GM18507 (cell line): ENCODE measurements around the gene TEX13B.

Experiments used
- DNase-seq: peaks from one replicate; pipeline ENCODE4 v3.0.0; 2011; ENCODE audit warnings: low read depth; ENCODE audit not compliant: insufficient read length; ENCODE audit errors: extremely low spot score
- FAIRE-seq: peaks from 2 replicates; lab custom pipeline; 2011; peaks lifted over from hg19 to GRCh38; lab: Jason Lieb, UNC

TEX13B gene, protein sequence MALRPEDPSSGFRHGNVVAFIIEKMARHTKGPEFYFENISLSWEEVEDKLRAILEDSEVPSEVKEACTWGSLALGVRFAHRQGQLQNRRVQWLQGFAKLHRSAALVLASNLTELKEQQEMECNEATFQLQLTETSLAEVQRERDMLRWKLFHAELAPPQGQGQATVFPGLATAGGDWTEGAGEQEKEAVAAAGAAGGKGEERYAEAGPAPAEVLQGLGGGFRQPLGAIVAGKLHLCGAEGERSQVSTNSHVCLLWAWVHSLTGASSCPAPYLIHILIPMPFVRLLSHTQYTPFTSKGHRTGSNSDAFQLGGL

GRCh38 chrX:107982356-107982755, at the start of gene TEX13B:
TEX13B (minus strand) TSS chrX:107982370; CDS start chrX:107982127, 243 bp downstream.
- FAIRE-seq (no peak), DNase-seq (no peak)

DNA sequence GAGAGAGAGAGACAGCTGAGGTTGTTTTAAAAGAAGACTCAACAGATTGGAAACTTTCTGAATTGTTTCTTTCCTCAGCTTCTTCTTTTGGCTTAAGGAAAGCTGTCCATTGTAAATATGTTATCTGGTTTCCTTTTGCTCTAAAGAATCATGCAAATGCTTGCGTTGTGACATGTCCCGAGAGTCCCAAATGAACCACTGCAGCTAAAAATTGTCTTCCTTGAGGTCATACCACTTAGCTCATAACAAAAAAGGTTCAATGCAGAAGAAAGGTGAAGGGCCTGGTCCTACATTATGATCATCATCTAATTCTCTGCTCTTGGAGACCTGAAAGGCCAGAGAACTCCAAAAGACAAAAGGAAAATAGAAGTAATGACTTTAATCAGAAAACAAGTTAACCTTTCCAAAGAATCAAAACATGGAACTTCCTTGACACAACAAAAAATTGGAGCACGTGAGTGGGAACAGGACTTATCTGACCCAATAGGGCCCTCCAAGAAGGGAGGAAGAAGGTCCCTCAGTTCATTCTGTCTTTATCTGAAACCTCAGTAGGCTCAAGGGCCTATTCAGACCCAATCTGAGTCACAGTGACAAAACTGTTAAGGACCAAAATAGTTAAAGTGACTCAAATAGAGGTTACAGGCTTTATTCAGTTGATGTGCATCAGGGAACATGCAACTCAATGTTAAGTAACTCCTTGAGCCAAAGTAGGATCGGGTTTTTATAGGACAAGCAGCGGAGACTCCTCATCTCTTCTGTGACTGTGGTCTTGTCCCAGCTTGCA, 48.0 kb upstream of the TEX13B start:
- DNase-seq, result no peak
- no peak for FAIRE-seq

DNA sequence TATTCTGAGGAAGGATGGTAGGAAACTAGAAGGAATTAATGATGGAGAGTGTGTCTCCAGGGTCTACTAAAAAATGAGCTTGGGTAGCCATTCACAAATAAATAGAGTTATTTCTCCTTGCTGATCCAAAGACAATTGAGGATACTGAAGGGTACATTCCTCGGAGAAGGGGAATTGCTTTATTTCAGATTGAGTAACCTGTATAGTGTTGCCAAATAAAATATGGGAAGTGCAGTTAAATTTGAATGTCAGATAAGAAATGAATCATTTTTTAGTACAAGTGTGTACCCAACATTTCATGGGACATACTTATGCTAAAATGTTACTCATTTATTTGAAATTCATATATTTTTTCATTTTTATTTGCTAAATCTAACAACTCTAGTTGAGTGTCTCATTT, 46.7 kb upstream of the TEX13B start:
- no peak for FAIRE-seq
- DNase-seq, result no peak

DNA sequence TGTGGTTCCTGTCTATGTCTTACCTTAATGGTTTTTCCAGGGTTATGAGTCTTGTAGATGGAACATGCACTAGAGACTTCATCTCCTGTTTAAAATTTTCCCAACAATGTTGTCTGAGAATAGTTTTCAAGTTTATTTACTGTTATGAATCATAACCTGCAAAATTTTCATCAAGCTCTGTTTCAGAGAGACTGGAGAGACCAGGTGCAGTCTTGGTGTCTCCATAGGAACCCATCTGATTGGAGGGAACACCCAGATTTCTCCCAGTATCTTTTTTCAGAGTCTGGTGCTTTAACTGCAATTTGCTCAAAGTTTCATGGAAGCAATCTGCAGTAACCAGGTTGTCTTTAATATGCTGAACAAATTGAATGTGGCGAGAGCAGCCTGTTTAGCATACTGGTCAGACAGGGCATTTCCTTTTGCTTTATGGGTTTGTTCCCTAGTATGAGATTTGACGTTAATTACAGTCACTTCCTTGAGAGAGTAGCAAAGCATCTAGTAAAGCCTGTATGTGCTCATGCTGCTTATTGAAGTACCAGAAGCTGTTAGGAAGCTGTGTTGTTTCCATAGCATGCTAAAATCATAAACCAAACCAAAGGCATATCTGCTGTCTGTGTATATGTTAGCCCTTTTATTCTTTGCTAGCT, 43.9 kb upstream of the TEX13B start:
- DNase-seq, result no peak
- peak; percentile 55 for FAIRE-seq

DNA sequence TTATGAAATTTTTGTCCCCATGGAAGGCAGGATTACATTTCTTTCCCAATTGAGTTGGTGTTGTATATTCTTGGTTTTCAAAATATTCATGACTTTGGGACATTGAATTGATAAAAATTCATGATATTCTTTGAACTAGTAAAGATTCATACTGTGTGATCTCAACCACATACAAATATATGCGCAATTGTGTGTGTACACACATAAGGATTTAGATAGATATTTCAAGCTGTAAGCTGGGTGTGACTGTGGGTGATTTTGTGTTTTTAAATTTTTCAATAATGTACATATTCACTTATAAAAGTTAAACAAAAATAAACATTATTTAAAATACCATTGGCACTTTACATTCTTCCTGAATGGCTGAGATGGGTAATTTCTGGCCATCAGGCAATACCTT, 43.2 kb upstream of the TEX13B start:
- DNase-seq (no peak), FAIRE-seq (no peak)

GRCh38 chrX:108022491-108023089, 40.4 kb upstream of the TEX13B start:
- no peak for DNase-seq
- no peak for FAIRE-seq

- FAIRE-seq, result peak; percentile 73
- no peak for DNase-seq
Observed at GRCh38 chrX:108020631-108021030, 38.5 kb upstream of the TEX13B start.

DNA sequence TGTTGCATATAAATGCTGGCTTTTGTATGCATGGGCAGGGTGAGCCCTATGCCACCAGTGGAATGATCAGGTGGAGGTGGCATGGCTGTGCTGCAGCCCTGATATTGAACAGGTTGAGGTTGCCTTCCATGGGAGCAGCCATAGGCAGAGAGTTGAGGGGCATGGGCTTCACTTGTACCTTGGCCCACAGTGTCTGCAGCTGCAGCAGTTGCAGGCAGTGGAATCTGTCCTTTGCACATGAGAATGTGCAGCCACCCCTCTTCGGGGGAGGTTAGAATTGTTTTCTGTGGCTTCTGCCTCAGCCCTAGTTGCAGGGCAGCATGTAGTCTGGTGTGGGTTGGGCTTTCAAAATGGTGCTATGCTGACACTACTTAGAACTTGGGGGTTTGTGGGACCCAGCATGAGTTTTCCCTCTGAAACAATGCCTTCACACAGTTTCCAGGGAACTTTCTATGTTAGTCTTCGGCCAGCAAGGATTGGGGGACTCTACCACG, 37.3 kb upstream of the TEX13B start:
- DNase-seq, result no peak
- no peak for FAIRE-seq

DNA sequence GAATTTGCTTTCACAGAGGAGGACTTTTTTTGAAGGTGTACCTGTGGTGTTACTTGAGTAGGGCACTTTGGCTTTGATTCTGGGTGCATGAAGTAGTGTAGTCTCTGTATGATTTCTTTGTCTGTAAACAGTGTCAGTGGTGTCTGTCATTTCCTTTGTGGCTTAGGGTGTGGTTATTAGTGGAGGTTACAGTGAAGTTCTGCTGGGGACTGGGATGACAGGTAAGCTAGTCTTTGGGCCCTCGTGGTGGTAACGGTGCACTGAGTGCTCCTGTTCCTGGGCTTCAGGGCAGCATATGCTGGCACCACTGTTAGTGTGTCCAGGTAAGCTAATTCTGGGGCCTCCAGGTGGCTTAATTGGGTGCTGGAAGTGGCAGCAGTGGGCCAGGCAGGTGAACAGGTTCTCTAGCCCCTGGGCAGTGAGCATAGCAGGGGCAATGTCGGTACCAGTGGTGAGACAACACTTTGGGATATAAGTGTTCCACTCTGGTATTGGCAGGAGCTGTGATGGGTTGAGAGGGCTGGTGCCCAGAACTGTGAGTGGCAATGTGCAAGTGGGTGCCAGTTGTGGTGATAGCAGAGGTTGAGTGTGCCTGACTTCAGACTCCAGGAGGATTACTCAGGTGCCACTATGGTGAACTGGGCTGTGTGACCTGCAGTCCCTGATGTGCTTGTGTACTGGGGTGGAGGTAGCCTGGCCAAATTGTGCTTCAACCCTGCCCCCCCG, 36.6 kb upstream of the TEX13B start:
- no peak for DNase-seq
- FAIRE-seq, result no peak

- DNase-seq (no peak), FAIRE-seq (peak; percentile 73)
Observed at GRCh38 chrX:108001218-108001814, 19.1 kb upstream of the TEX13B start.

- DNase-seq (no peak), FAIRE-seq (no peak)
Observed at GRCh38 chrX:108000751-108001150, 18.6 kb upstream of the TEX13B start.

GRCh38 chrX:107996124-107996523, 14.0 kb upstream of the TEX13B start:
- DNase-seq (no peak), FAIRE-seq (no peak)

DNA sequence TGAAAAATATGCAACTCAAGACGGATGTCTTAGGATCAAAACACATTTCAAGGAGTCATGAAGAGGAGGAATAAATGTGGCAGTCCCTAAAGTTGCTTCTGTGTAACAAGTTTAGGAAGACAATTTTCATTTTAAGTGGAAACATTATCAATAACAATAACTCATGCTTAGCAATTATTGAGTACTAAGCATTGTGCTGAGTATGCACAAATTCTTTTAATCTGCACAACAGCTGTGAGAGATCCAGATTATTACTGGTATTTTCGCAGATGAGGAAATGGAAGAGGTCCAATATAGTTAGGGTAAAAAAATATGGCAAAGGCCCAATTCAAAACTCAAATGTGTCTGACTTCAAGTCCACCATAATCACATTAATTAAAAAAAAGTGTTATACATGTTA, 2.9 kb upstream of the TEX13B start:
- FAIRE-seq, result no peak
- DNase-seq, result no peak

DNA sequence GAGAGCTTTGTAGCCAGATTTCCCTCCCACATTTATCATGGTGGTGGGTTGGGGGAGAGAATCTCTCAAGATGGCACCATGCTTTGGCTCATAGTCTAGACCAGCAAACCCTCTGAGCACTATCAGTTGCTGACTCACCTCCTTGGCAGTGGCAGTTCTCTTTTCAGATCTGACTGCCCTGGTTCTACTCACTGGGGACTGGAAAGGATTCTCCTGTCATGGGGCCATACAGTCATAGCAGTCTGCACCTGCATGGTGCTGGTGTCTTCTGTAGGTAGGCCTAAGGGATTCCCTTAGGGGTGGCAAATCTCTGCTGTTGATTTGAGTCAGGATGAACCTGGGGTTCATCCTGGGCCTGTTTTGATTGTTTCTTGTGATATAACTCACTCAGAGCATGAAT, 2.6 kb downstream of the TEX13B start:
- no peak for DNase-seq
- FAIRE-seq, result no peak

DNA sequence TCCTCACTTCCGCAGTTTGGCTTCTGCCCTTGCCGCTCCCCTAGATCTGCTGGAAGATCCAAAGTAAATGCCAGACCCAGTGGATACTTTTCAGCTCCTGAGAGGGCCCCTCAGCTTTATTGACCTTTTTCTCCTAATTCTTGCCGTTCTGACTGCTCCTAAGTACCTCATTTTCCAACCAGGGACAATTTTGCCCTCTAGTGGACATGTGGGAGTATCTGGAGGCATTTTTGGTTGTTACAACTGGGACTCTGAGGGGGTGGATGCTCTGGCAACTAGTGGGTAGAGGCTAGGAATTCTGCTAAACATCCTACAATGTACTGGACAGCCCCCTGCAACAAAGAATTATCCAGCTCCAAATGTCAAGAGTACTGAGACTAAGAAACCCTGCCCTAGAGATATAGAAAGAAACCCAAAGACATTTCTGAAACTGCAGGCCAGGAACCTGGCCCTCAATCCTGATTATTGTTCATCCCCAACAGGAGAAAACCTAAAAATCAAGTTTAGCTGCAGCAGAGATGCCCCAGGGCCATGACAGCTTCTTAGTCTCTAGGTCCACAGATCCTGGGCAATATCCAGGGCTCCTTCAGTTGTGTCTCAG, 3.4 kb downstream of the TEX13B start:
- no peak for DNase-seq
- FAIRE-seq, result peak; percentile 26

DNA sequence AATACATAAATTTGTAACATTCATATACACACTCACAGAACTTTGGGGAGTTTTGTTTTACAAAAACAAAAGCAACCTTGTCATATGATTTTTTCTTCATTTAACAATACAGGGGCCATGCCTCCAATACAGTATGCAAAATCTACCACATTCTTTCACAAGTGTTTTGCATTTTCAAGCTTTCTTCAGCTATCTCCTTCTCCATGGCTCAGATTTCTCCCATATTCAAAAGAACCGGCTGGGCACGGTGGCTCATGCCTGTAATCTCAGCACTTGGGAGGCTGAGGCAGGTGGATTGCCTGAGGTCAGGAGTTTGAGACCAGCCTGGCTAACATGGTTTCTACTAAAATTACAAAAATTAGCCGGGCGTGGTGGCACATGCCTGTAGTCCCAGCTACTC, 4.1 kb downstream of the TEX13B start:
- DNase-seq, result no peak
- no peak for FAIRE-seq

- FAIRE-seq, result no peak
Observed at GRCh38 chrX:107971636-107972035, 10.5 kb downstream of the TEX13B start.

DNA sequence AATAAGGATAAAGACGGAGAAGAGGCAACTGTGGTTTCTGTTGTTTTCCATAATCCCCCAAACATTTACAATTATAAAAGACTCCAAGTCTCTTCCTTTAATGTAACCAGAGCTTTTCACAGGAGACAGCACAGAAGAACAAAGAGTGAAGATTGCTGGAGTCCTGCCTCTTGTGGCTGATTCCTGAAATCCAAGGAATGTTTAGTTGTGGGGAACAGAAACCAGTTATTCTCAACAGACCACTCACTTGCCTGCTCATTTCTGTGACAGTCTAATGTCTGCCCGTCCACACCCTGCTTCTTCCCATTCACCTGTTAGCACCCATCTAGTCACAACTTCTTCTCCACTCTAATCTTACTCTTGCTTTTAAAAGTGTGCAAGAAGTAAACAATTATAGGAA, 12.1 kb downstream of the TEX13B start:
- DNase-seq (no peak), FAIRE-seq (no peak)

More at GRCh38 chrX:107971636-107972035, 10.5 kb downstream of the TEX13B start:
- no peak for DNase-seq

GRCh38 chrX:107968623-107969022, 13.5 kb downstream of the TEX13B start:
- no peak for DNase-seq
- no peak for FAIRE-seq
